Neural crest cell (in vitro differentiated cells): ENCODE results near the gene CDH13. TPM values are rescaled to one million over a fixed set of nuclear protein-coding genes. Genes with fewer than 3 reads are reported as not detected.
A peak's percentile ranks its signal among the peaks of the same experiment; 100 is the strongest.

Experiments used
- DNase-seq: peaks from one replicate; pipeline ENCODE4 v3.0.0; 2021; ENCODE audit warnings: low read depth, mixed read lengths, low spot score
- H3K27ac Mint-ChIP-seq: one replicate; pipeline ENCODE4 v1.8.0; 2021; ENCODE audit warnings: mild to moderate bottlenecking, mixed read lengths; ENCODE audit not compliant: unreplicated experiment
- H3K27me3 Mint-ChIP-seq: 2 replicates; pipeline ENCODE4 v1.8.0; 2021; ENCODE audit warnings: low read depth, mild to moderate bottlenecking, mixed read lengths
- H3K36me3 Mint-ChIP-seq: 2 replicates; pipeline ENCODE4 v1.8.0; 2021; ENCODE audit warnings: low read depth, mild to moderate bottlenecking, mixed read lengths
- H3K4me1 Mint-ChIP-seq: 2 replicates; pipeline ENCODE4 v1.8.0; 2021; ENCODE audit warnings: mixed read lengths
- H3K4me3 Mint-ChIP-seq: one replicate; pipeline ENCODE4 v1.8.0; 2021; ENCODE audit warnings: mild to moderate bottlenecking, mixed read lengths
- H3K9me3 Mint-ChIP-seq: 2 replicates; pipeline ENCODE4 v1.8.0; 2021; ENCODE audit warnings: mixed read lengths
- CTCF ChIP-seq: fragments of 200-600 bp; sonication (generic); conservative IDR thresholded peaks from 2 replicates; pipeline ENCODE4 v1.5.0; 2021; ENCODE audit warnings: antibody characterized with exemption, mild to moderate bottlenecking
- total RNA-seq: library from RNA; stranded (reverse); gene quantifications from 2 replicates; pipeline ENCODE4 v1.2.1, GENCODE V29; 2021

Gene CDH13
- total RNA-seq, 1 donor from 2014 or later = 1.1 TPM

- Mint-ChIP-seq H3K4me1 (peaks cover 17% of the 10 kb centered on the region), H3K4me3 (no peak overlapping the region), H3K36me3 (no peaks in the 10 kb centered on the region)
Observed at GRCh38 chr16:83714286-83714685, 1087.5 kb downstream of the CDH13 start.

GRCh38 chr16:83715217-83715920 is 1088.6 kb downstream of the CDH13 start:
- TF ChIP-seq CTCF = no peak
- Mint-ChIP-seq H3K36me3 (no peaks in the 10 kb centered on the region), H3K9me3 (peaks cover 4% of the 10 kb centered on the region), H3K27ac (no peak overlapping the region), H3K27me3 (peaks cover 13% of the 10 kb centered on the region), H3K4me3 (no peak overlapping the region), H3K4me1 (peaks cover 17% of the 10 kb centered on the region)
- DNase-seq = no peak

More at GRCh38 chr16:83714286-83714685, 1087.5 kb downstream of the CDH13 start:
- DNase-seq = no peak
- peaks cover 4% of the 10 kb centered on the region for H3K9me3 Mint-ChIP-seq
- peaks cover 17% of the 10 kb centered on the region for H3K27me3 Mint-ChIP-seq
- no peak for TF ChIP-seq CTCF
- H3K27ac Mint-ChIP-seq = no peak overlapping the region

- Mint-ChIP-seq H3K27ac (peak overlapping the region; percentile 72), H3K27me3 (peaks cover 9% of the 10 kb centered on the region), H3K4me1 (peaks cover 17% of the 10 kb centered on the region), H3K36me3 (no peaks in the 10 kb centered on the region), H3K4me3 (no peak overlapping the region), H3K9me3 (peaks cover 4% of the 10 kb centered on the region)
- DNase-seq = no peak
- no peak for TF ChIP-seq CTCF
Observed at GRCh38 chr16:83717308-83717707, 1090.5 kb downstream of the CDH13 start.

- peaks cover 4% of the 10 kb centered on the region for H3K9me3 Mint-ChIP-seq
- H3K27ac Mint-ChIP-seq = peak overlapping the region; percentile 72
- no peak for TF ChIP-seq CTCF
- DNase-seq = no peak
- H3K36me3 Mint-ChIP-seq = no peaks in the 10 kb centered on the region
- H3K4me3 Mint-ChIP-seq = no peak overlapping the region
- peaks cover 17% of the 10 kb centered on the region for H3K4me1 Mint-ChIP-seq
- peaks cover 9% of the 10 kb centered on the region for H3K27me3 Mint-ChIP-seq
Observed at GRCh38 chr16:83717814-83718213, 1091.0 kb downstream of the CDH13 start.

- Mint-ChIP-seq H3K9me3 (peaks cover 7% of the 10 kb centered on the region), H3K27me3 (peaks cover 9% of the 10 kb centered on the region), H3K27ac (no peak overlapping the region), H3K4me1 (peaks cover 17% of the 10 kb centered on the region), H3K36me3 (no peaks in the 10 kb centered on the region), H3K4me3 (no peak overlapping the region)
- DNase-seq = no peak
- no peak for TF ChIP-seq CTCF
Observed at GRCh38 chr16:83720213-83720612, 1093.4 kb downstream of the CDH13 start.
